Muscle layer of colon (tissue), 2 donors: Measurements from ENCODE around the gene OR6B2.

Experiments used
- H3K27ac ChIP-seq: one replicate; pipeline ENCODE4 v1.7.0; 2013; ENCODE audit warnings: low read depth, mild to moderate bottlenecking, low read length, moderate library complexity
- H3K27me3 ChIP-seq, 2 donors: one replicate each; pipeline ENCODE4 v1.7.0; 2013; ENCODE audit warnings: low read length in 2 of 2, mild to moderate bottlenecking in 2 of 2; ENCODE audit not compliant: insufficient read depth in 2 of 2, control insufficient read depth in 1 of 2
- H3K36me3 ChIP-seq: one replicate; pipeline ENCODE4 v1.7.0; 2013; ENCODE audit warnings: mild to moderate bottlenecking, low read length; ENCODE audit not compliant: insufficient read depth
- H3K4me1 ChIP-seq: one replicate; pipeline ENCODE4 v1.7.0; 2013; ENCODE audit warnings: mild to moderate bottlenecking, low read length; ENCODE audit not compliant: insufficient read depth
- H3K4me3 ChIP-seq, 2 donors: one replicate each; pipeline ENCODE4 v1.7.0; 2013; ENCODE audit warnings: low read length in 2 of 2, low read depth in 1 of 2, mild to moderate bottlenecking in 1 of 2, moderate library complexity in 1 of 2
- H3K9ac ChIP-seq: one replicate; pipeline ENCODE4 v1.7.0; 2013; ENCODE audit warnings: low read length
- H3K9me3 ChIP-seq: one replicate; pipeline ENCODE4 v1.7.0; 2013; ENCODE audit warnings: mild to moderate bottlenecking, low read length
- donor health status: abdominal sarcoma.
- donor health status: Adenocarcinoma of cecum.

The OR6B2 gene

GRCh38 chr2:239997686-239998409 is 32.4 kb downstream of the OR6B2 start:
- Histone ChIP-seq H3K4me3 (no peak overlapping the region), H3K27me3 (no peaks in the 10 kb centered on the region), H3K36me3 (peaks cover 47% of the 10 kb centered on the region), H3K27ac (no peak overlapping the region), H3K9me3 (no peaks in the 10 kb centered on the region), H3K4me1 (no peaks in the 10 kb centered on the region), H3K9ac (no peak overlapping the region)

- Histone ChIP-seq H3K27ac (no peak overlapping the region), H3K4me1 (peaks cover 15% of the 10 kb centered on the region), H3K9me3 (no peaks in the 10 kb centered on the region), H3K36me3 (peaks cover 35% of the 10 kb centered on the region), H3K9ac (no peak overlapping the region), H3K27me3 (no peaks in the 10 kb centered on the region), H3K4me3 (no peak overlapping the region)
Observed at GRCh38 chr2:239994086-239994485, 36.1 kb downstream of the OR6B2 start.

- Histone ChIP-seq H3K27ac (no peak overlapping the region), H3K9me3 (no peaks in the 10 kb centered on the region), H3K9ac (no peak overlapping the region), H3K4me3 (no peak overlapping the region), H3K27me3 (no peaks in the 10 kb centered on the region), H3K4me1 (peaks cover 15% of the 10 kb centered on the region), H3K36me3 (peaks cover 35% of the 10 kb centered on the region)
Observed at GRCh38 chr2:239993291-239993690, 36.9 kb downstream of the OR6B2 start.

- Histone ChIP-seq H3K27ac (no peak overlapping the region), H3K4me1 (peaks cover 15% of the 10 kb centered on the region), H3K36me3 (peaks cover 43% of the 10 kb centered on the region), H3K9me3 (no peaks in the 10 kb centered on the region), H3K9ac (no peak overlapping the region), H3K4me3 (no peak overlapping the region), H3K27me3 (no peaks in the 10 kb centered on the region)
Observed at GRCh38 chr2:239991689-239992314, 38.4 kb downstream of the OR6B2 start.

GRCh38 chr2:239990966-239991365 is 39.3 kb downstream of the OR6B2 start:
- H3K27ac ChIP-seq, result peak overlapping the region; percentile 54
- H3K4me1 ChIP-seq, result peaks cover 15% of the 10 kb centered on the region
- no peak overlapping the region for H3K4me3 ChIP-seq
- H3K9ac ChIP-seq, result no peak overlapping the region
- H3K9me3 ChIP-seq, result no peaks in the 10 kb centered on the region
- peaks cover 50% of the 10 kb centered on the region for H3K36me3 ChIP-seq
- H3K27me3 ChIP-seq, result no peaks in the 10 kb centered on the region

DNA sequence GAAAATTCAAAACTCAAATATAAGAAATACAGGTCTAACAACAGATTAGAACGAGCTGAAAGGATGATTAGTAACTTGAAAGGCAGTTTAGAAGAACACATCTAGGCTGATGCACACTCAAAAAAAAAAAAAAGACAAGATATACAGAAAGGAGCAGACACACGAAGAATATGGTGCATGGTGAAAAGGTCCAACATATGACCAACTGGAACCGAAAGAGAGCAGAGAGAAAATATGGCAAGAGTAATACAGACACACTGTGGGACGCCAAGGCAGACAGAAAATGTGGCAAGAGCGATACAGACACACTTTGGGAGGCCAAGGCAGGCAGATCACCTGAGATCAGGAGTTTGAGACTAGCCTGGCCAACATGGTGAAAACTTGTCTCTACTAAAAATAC is 44.9 kb downstream of the OR6B2 start:
- H3K36me3 ChIP-seq, result peaks cover 47% of the 10 kb centered on the region

DNA sequence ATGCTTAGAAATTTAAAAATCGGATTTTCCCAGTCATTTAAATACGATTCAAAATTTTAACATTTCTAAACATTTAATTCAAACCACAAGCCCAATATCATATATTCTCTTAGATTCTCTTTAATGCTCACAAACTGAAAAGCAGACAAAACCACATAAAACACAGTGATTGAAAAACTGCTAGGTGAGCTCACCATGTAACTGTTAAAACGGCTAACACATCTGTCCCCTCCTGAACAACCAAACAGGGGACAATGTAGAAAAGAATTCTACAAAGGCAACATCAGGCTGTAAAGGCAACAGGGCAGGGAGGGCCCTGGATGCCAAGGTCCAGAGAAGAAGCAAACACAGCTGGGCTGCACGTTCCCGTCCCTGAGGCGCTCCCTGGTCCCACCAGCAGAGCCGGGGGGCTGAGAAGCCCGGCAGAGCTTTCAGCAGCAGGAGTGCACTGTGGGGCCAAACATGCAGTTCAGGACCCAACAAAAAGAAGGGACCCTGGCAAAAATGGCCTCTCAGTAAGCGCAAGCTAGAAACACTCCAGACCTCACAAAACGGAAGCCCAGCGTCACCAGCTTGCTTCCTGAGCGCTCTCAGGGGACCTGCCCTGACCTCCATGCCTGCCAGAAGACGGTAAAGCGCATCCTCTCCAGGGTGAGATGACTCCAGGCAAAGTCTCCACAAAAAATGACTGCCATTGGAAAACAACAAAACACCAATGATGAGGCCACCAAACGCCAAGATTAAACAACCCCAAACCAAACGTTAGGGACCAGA is 45.6 kb downstream of the OR6B2 start:
- no peaks in the 10 kb centered on the region for H3K27me3 ChIP-seq
- H3K9ac ChIP-seq, result no peak overlapping the region
- no peak overlapping the region for H3K4me3 ChIP-seq
- H3K36me3 ChIP-seq, result peaks cover 42% of the 10 kb centered on the region
- no peak overlapping the region for H3K27ac ChIP-seq
- no peaks in the 10 kb centered on the region for H3K9me3 ChIP-seq
- H3K4me1 ChIP-seq, result no peaks in the 10 kb centered on the region

More for the DNA sequence above, 44.9 kb downstream of the OR6B2 start:
- H3K9ac ChIP-seq, result no peak overlapping the region
- H3K4me1 ChIP-seq, result peaks cover 4% of the 10 kb centered on the region
- no peak overlapping the region for H3K4me3 ChIP-seq
- no peaks in the 10 kb centered on the region for H3K27me3 ChIP-seq
- no peak overlapping the region for H3K27ac ChIP-seq
- H3K9me3 ChIP-seq, result no peaks in the 10 kb centered on the region

DNA sequence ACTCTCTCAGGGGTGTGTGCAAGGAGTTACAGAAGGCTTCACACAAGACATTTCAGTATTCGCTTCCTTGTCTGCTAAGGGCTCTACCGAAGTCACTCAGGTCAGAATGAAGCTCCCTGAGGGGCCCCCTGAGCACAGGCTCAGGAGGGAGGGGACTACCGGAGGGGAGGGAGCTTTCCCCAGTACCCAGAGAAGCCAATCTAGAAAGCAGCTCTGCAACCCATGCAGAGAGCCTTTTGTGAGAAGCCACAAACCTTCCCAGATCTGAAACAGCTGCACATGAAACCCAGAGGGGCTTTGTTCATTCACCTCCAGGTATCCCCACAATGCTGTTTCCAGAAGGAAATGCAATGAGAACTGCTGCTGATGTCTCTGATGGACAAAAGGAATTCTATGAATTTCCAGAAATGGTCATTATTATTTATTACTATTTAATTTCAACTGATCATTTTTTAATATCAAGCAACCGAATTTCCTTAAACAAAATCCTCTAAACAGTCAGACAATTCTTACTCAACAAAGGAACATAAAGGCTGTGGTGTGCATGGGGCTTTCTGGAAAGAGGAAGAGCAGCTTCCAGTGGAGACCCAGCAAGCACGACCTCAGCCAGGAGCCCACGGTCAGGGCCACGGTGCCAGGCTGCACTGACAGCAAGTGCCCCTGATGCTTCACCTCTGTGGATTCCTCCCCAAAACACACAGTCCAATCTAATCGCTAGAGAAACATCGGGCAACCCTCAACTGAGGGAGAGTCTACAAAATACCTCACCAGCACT is 47.0 kb downstream of the OR6B2 start:
- Histone ChIP-seq H3K4me1 (no peaks in the 10 kb centered on the region), H3K4me3 (no peak overlapping the region), H3K9me3 (no peaks in the 10 kb centered on the region), H3K36me3 (peaks cover 35% of the 10 kb centered on the region), H3K9ac (no peak overlapping the region), H3K27ac (no peak overlapping the region), H3K27me3 (no peaks in the 10 kb centered on the region)
